Measurements from ENCODE around the gene CD74.

The CD74 gene

GRCh38 chr5:150397782-150398721 is 14.7 kb downstream of the CD74 start:
- FAIRE-seq: no peak
- DNase-seq (ENCODE audit: low spot score): no peak

GRCh38 chr5:150397146-150397781 is 15.4 kb downstream of the CD74 start:
- FAIRE-seq (no peak), DNase-seq (ENCODE audit: low spot score) (no peak)

GRCh38 chr5:150396267-150396666 is 16.4 kb downstream of the CD74 start:
- DNase-seq (ENCODE audit: low spot score) (no peak), FAIRE-seq (no peak)

GRCh38 chr5:150395688-150395975 is 17.1 kb downstream of the CD74 start:
- FAIRE-seq (no peak), DNase-seq (ENCODE audit: low spot score) (no peak)

GRCh38 chr5:150394912-150395687 is 17.6 kb downstream of the CD74 start:
- no peak for DNase-seq (ENCODE audit: low spot score)
- no peak for FAIRE-seq

- no peak for FAIRE-seq
- DNase-seq (ENCODE audit: low spot score): no peak
Measured at GRCh38 chr5:150394131-150394530, 18.6 kb downstream of the CD74 start.

GRCh38 chr5:150393096-150393645 is 19.5 kb downstream of the CD74 start:
- DNase-seq (ENCODE audit: low spot score) (no peak), FAIRE-seq (no peak)

- DNase-seq (ENCODE audit: low spot score) (no peak), FAIRE-seq (no peak)
Measured at GRCh38 chr5:150392680-150393079, 20.0 kb downstream of the CD74 start.

- FAIRE-seq (no peak), DNase-seq (ENCODE audit: low spot score) (no peak)
Measured at GRCh38 chr5:150391986-150392385, 20.7 kb downstream of the CD74 start.

GRCh38 chr5:150391064-150391834 is 21.5 kb downstream of the CD74 start:
- FAIRE-seq: no peak
- no peak for DNase-seq (ENCODE audit: low spot score)

GRCh38 chr5:150389531-150390266 is 23.0 kb downstream of the CD74 start:
- FAIRE-seq (no peak), DNase-seq (ENCODE audit: low spot score) (no peak)

GRCh38 chr5:150386024-150386855 is 26.5 kb downstream of the CD74 start:
- DNase-seq (ENCODE audit: low spot score) (no peak), FAIRE-seq (no peak)

GRCh38 chr5:150384701-150385100 is 28.0 kb downstream of the CD74 start:
- FAIRE-seq (no peak), DNase-seq (ENCODE audit: low spot score) (no peak)

GRCh38 chr5:150377964-150378694 is 34.6 kb downstream of the CD74 start:
- no peak for DNase-seq (ENCODE audit: low spot score)
- FAIRE-seq: no peak

- DNase-seq (ENCODE audit: low spot score) (no peak), FAIRE-seq (no peak)
Measured at GRCh38 chr5:150376799-150377771, 35.6 kb downstream of the CD74 start.

GRCh38 chr5:150374651-150375050 is 38.1 kb downstream of the CD74 start:
- DNase-seq (ENCODE audit: low spot score): no peak
- FAIRE-seq: no peak

GRCh38 chr5:150372639-150373038 is 40.1 kb downstream of the CD74 start:
- DNase-seq (ENCODE audit: low spot score): no peak
- no peak for FAIRE-seq

- DNase-seq (ENCODE audit: low spot score) (no peak), FAIRE-seq (no peak)
Measured at GRCh38 chr5:150368526-150368925, 44.2 kb downstream of the CD74 start.

Data from urothelium cell line (cell line).